WERI-Rb-1 (cell line): ENCODE data around the gene CRYGN.

Experiments
- DNase-seq: peaks from one replicate; pipeline ENCODE4 v3.0.0-alpha.2; 2020
- H3K27ac ChIP-seq: fragments of 250-450 bp; sonication (Bioruptor Pico); 2 replicates; pipeline ENCODE4 v1.5.1; 2020; ENCODE audit warnings: mild to moderate bottlenecking, moderate library complexity
- H3K27me3 ChIP-seq: fragments of 250-450 bp; sonication (Bioruptor Pico); 2 replicates; pipeline ENCODE4 v1.5.1; 2021; ENCODE audit warnings: mild to moderate bottlenecking, low read depth, moderate library complexity; ENCODE audit not compliant: insufficient read depth, severe bottlenecking
- H3K36me3 ChIP-seq: fragments of 250-450 bp; sonication (Bioruptor Pico); 2 replicates; pipeline ENCODE4 v1.5.1; 2020; ENCODE audit warnings: mild to moderate bottlenecking, moderate library complexity
- H3K4me3 ChIP-seq: 2 replicates; pipeline ENCODE4 v1.5.1; 2011; ENCODE audit warnings: low read depth, mild to moderate bottlenecking, control low read depth, low read length
- H3K9me3 ChIP-seq: fragments of 250-450 bp; sonication (Bioruptor Pico); 2 replicates; pipeline ENCODE4 v1.5.1; 2021; ENCODE audit warnings: mild to moderate bottlenecking, moderate library complexity; ENCODE audit not compliant: severe bottlenecking
- CTCF ChIP-seq: IDR thresholded peaks from 2 replicates; pipeline ENCODE4 v1.5.1; 2011; ENCODE audit warnings: low read depth, mild to moderate bottlenecking, control low read depth, inconsistent platforms, low read length

CRYGN gene

GRCh38 chr7:151432658-151433521 is 7.1 kb downstream of the CRYGN start:
- no peaks in the 10 kb centered on the region for H3K36me3 ChIP-seq
- H3K9me3 ChIP-seq: no peaks in the 10 kb centered on the region
- no peaks in the 10 kb centered on the region for H3K27me3 ChIP-seq
- no peak for DNase-seq
- 0 out of 2 replicates have a peak, but pooled peaks have one; percentile 25 for TF ChIP-seq CTCF
- H3K4me3 ChIP-seq: no peak overlapping the region
- H3K27ac ChIP-seq: no peak overlapping the region

GRCh38 chr7:151431768-151432311 is 8.1 kb downstream of the CRYGN start:
- TF ChIP-seq CTCF: no peak
- Histone ChIP-seq H3K27me3 (no peaks in the 10 kb centered on the region), H3K4me3 (no peak overlapping the region), H3K9me3 (no peaks in the 10 kb centered on the region), H3K27ac (no peak overlapping the region), H3K36me3 (no peaks in the 10 kb centered on the region)
- no peak for DNase-seq

GRCh38 chr7:151431281-151431767 is 8.6 kb downstream of the CRYGN start:
- Histone ChIP-seq H3K36me3 (no peaks in the 10 kb centered on the region), H3K27me3 (no peaks in the 10 kb centered on the region), H3K27ac (no peak overlapping the region), H3K9me3 (no peaks in the 10 kb centered on the region), H3K4me3 (no peak overlapping the region)
- DNase-seq: no peak
- no peak for TF ChIP-seq CTCF

GRCh38 chr7:151430391-151431205 is 9.3 kb downstream of the CRYGN start:
- H3K27ac ChIP-seq: no peak overlapping the region
- no peaks in the 10 kb centered on the region for H3K27me3 ChIP-seq
- no peak overlapping the region for H3K4me3 ChIP-seq
- no peak for TF ChIP-seq CTCF
- no peaks in the 10 kb centered on the region for H3K36me3 ChIP-seq
- no peak for DNase-seq
- H3K9me3 ChIP-seq: no peaks in the 10 kb centered on the region

GRCh38 chr7:151429560-151430331 is 10.2 kb downstream of the CRYGN start:
- DNase-seq: no peak
- no peak for TF ChIP-seq CTCF

More at GRCh38 chr7:151429560-151430331, 10.2 kb downstream of the CRYGN start:
- Histone ChIP-seq H3K9me3 (no peaks in the 10 kb centered on the region), H3K27me3 (no peaks in the 10 kb centered on the region), H3K27ac (no peak overlapping the region), H3K4me3 (no peak overlapping the region), H3K36me3 (no peaks in the 10 kb centered on the region)
